ENCODE data around the gene RTTN. TPM values are rescaled to one million over a fixed set of nuclear protein-coding genes. Genes with fewer than 3 reads are reported as not detected.

The RTTN gene
- total RNA-seq, 1 donor from 2014 or later = 8.8 TPM

DNA sequence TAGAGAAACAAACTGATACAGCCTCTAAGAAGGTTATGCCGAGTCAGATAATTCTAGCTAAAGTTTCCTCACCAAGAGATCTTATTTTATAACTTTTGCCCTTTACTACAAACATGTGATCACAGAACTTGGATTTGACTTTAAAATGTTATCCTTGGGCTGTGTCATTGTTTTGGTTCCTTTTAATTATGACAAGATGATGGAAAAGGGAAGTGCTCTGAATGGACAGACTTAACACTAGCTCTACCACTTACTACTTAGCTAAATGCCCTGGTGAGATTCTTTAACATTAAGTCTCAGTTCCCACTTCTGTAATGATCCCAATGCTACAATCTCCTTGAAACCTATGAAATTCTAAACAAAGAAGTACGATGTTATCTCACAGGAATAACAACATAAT lies 69.9 kb downstream of the RTTN start:
- peaks cover 34% of the 10 kb centered on the region for H3K4me1 Mint-ChIP-seq (ENCODE audit: unreplicated experiment)
- peak overlapping the region; percentile 56 for H3K27ac Mint-ChIP-seq (ENCODE audit: unreplicated experiment)
- TF ChIP-seq, protein P1, sequence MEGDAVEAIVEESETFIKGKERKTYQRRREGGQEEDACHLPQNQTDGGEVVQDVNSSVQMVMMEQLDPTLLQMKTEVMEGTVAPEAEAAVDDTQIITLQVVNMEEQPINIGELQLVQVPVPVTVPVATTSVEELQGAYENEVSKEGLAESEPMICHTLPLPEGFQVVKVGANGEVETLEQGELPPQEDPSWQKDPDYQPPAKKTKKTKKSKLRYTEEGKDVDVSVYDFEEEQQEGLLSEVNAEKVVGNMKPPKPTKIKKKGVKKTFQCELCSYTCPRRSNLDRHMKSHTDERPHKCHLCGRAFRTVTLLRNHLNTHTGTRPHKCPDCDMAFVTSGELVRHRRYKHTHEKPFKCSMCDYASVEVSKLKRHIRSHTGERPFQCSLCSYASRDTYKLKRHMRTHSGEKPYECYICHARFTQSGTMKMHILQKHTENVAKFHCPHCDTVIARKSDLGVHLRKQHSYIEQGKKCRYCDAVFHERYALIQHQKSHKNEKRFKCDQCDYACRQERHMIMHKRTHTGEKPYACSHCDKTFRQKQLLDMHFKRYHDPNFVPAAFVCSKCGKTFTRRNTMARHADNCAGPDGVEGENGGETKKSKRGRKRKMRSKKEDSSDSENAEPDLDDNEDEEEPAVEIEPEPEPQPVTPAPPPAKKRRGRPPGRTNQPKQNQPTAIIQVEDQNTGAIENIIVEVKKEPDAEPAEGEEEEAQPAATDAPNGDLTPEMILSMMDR (IDR thresholded peaks at IDR 0.05) = no peak
- DNase-seq (ENCODE audit: extremely low spot score, unreplicated experiment) = no peak
- H3K9me3 Mint-ChIP-seq (ENCODE audit: unreplicated experiment) = peaks cover under 1% of the 10 kb centered on the region
- no peaks in the 10 kb centered on the region for H3K27me3 Mint-ChIP-seq (ENCODE audit: unreplicated experiment)
- peaks cover under 1% of the 10 kb centered on the region for H3K36me3 Mint-ChIP-seq (ENCODE audit: unreplicated experiment)
- no peak overlapping the region for H3K4me3 Mint-ChIP-seq (ENCODE audit: unreplicated experiment)

DNA sequence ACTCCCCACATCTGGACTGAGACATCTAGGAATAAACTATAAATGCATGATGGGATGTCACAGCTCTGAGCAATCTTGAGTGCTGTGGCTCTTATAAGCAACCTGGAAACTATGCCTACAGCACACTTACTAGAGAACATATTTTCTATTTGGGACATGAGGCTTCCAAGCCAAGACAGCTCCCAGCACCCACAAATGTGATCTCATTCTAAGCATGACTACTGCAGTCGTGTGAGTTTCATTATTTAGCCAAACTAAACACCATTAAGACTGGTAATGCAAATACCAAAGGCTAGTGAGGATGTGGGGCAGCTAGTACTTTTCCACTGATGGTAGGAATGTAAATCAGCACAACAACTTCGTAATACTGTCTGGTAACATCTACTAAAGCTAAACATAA lies 72.5 kb downstream of the RTTN start:
- H3K27ac Mint-ChIP-seq (ENCODE audit: unreplicated experiment) = peak overlapping the region; percentile 70
- H3K27me3 Mint-ChIP-seq (ENCODE audit: unreplicated experiment) = no peaks in the 10 kb centered on the region
- no peak overlapping the region for H3K4me3 Mint-ChIP-seq (ENCODE audit: unreplicated experiment)
- H3K4me1 Mint-ChIP-seq (ENCODE audit: unreplicated experiment) = peaks cover 34% of the 10 kb centered on the region
- DNase-seq (ENCODE audit: extremely low spot score, unreplicated experiment) = no peak
- TF ChIP-seq, protein P1 (IDR thresholded peaks at IDR 0.05) = no peak
- H3K36me3 Mint-ChIP-seq (ENCODE audit: unreplicated experiment) = peaks cover 15% of the 10 kb centered on the region
- peaks cover 17% of the 10 kb centered on the region for H3K9me3 Mint-ChIP-seq (ENCODE audit: unreplicated experiment)

DNA sequence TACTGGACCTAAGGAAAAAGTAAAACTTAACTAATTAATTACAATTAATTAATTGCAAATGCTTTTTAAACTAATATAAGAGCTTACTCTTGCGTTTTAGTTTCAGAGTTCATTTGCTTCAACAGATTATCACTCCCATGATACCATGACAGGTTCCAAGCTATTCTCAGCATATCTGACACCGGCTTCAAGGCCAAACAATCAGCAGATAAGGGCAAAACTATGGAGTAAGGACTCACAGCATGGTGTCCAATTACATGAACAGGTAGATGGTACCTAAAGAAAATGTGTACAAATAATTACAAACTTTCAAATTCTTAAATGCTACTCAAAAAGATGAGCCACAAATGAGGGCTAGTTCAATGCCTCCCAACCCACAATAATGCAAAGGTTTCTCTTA lies 77.2 kb downstream of the RTTN start:
- Mint-ChIP-seq H3K4me1 (ENCODE audit: unreplicated experiment) (peaks cover 15% of the 10 kb centered on the region), H3K27ac (ENCODE audit: unreplicated experiment) (no peak overlapping the region), H3K4me3 (ENCODE audit: unreplicated experiment) (no peak overlapping the region), H3K9me3 (ENCODE audit: unreplicated experiment) (peaks cover 17% of the 10 kb centered on the region), H3K27me3 (ENCODE audit: unreplicated experiment) (no peaks in the 10 kb centered on the region), H3K36me3 (ENCODE audit: unreplicated experiment) (peaks cover 15% of the 10 kb centered on the region)
- DNase-seq (ENCODE audit: extremely low spot score, unreplicated experiment) = no peak
- TF ChIP-seq, protein P1 (IDR thresholded peaks at IDR 0.05) = no peak

DNA sequence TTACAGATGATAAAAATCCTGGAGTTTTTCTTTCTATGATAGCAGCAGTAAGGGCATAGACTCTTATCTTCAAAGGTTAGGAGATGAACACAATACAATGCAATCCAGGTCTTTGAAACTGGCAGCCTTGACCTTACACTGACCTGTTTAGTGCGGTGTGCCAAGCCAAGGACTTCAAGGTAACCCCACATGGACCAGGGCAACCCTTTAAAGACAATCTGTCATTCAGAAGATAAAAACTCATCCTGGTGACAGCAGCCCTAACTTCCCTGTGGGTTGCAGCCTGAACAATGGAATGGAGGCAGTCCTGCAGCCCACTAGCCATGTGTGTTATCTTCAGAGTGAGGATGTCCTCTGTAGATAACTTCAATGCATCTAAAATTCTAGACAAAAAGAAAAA lies 78.1 kb downstream of the RTTN start:
- Mint-ChIP-seq H3K27me3 (ENCODE audit: unreplicated experiment) (no peaks in the 10 kb centered on the region), H3K36me3 (ENCODE audit: unreplicated experiment) (peaks cover 15% of the 10 kb centered on the region), H3K4me3 (ENCODE audit: unreplicated experiment) (no peak overlapping the region), H3K4me1 (ENCODE audit: unreplicated experiment) (peaks cover 6% of the 10 kb centered on the region), H3K9me3 (ENCODE audit: unreplicated experiment) (peaks cover 17% of the 10 kb centered on the region), H3K27ac (ENCODE audit: unreplicated experiment) (no peak overlapping the region)
- TF ChIP-seq, protein P1 (IDR thresholded peaks at IDR 0.05) = no peak
- DNase-seq (ENCODE audit: extremely low spot score, unreplicated experiment) = no peak

DNA sequence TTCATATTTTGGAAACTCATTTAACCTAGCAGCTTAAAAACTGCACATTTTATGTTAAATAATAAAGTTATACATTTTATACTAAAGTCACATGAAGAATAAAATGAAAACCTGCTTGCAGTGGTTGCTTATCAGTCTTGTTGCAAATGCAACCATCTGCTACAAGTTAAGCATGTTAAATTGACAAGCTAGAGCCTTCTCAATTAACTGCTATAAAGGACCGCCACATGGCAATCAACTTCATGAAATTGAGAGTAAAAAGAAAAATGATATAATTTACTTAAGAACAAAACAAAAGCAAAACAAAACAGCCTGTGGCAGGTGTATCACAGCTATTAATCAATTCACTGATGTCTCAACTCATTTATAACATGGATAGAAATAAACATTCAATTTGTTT lies 78.7 kb downstream of the RTTN start:
- TF ChIP-seq, protein P1 (IDR thresholded peaks at IDR 0.05) = no peak
- Mint-ChIP-seq H3K27ac (ENCODE audit: unreplicated experiment) (no peak overlapping the region), H3K4me3 (ENCODE audit: unreplicated experiment) (no peak overlapping the region), H3K27me3 (ENCODE audit: unreplicated experiment) (no peaks in the 10 kb centered on the region), H3K36me3 (ENCODE audit: unreplicated experiment) (peaks cover 15% of the 10 kb centered on the region), H3K4me1 (ENCODE audit: unreplicated experiment) (peaks cover 2% of the 10 kb centered on the region), H3K9me3 (ENCODE audit: unreplicated experiment) (peaks cover 17% of the 10 kb centered on the region)
- DNase-seq (ENCODE audit: extremely low spot score, unreplicated experiment) = no peak
